Measurements from ENCODE around the gene HSP90AB1.

The HSP90AB1 gene

GRCh38 chr6:44265722-44266233 lies 18.9 kb downstream of the HSP90AB1 start (continued):
- TF ChIP-seq ZNF335 (tag by site-specific recombination; conservative IDR thresholded peaks at IDR 0.05) = 0 out of 2 replicates have a peak, but pooled peaks have one; percentile 6
- TF ChIP-seq ZSCAN23 (tag by site-specific recombination; IDR thresholded peaks at IDR 0.05) = 0 out of 2 replicates have a peak, but pooled peaks have one; percentile 56
- TF ChIP-seq ZBTB20 (tag by site-specific recombination; IDR thresholded peaks at IDR 0.05) = peak; percentile 98
- TF ChIP-seq INSM2 (tag by site-specific recombination; IDR thresholded peaks at IDR 0.05) = no peak
- 0 out of 2 replicates have a peak, but pooled peaks have one; percentile 25 for TF ChIP-seq ZBTB21 (tag by site-specific recombination; IDR thresholded peaks at IDR 0.05)
- TF ChIP-seq ZNF776 (tag by site-specific recombination; IDR thresholded peaks at IDR 0.05; ENCODE audit: borderline replicate concordance) = no peak
- no peak; the same call in 1 of the 2 replicates for TF ChIP-seq ELK4 (IDR thresholded peaks at IDR 0.05; ENCODE audit: borderline replicate concordance, low read depth, low read length)
- TF ChIP-seq ZFHX2 (tag by site-specific recombination; conservative IDR thresholded peaks at IDR 0.05) = peak; percentile 46; the same call in 1 of the 2 replicates
- no peak for TF ChIP-seq ZNF292 (tag by site-specific recombination; IDR thresholded peaks at IDR 0.05; ENCODE audit: borderline replicate concordance, low read depth)
- no peak for TF ChIP-seq TSHZ1 (tag by site-specific recombination; IDR thresholded peaks at IDR 0.05; ENCODE audit: borderline replicate concordance)
- TF ChIP-seq ZBTB10 (tag by site-specific recombination; IDR thresholded peaks at IDR 0.05) = no peak
- TF ChIP-seq ZNF366 (tag by site-specific recombination; conservative IDR thresholded peaks at IDR 0.05) = peak; percentile 96
- no peak for TF ChIP-seq WT1 (tag by site-specific recombination; IDR thresholded peaks at IDR 0.05)
- TF ChIP-seq ZNF121 (tag by site-specific recombination; IDR thresholded peaks at IDR 0.05) = peak; percentile 94

GRCh38 chr6:44266347-44266746 lies 19.4 kb downstream of the HSP90AB1 start:
- POLR2A ChIA-PET = no interaction called here
- Histone ChIP-seq H3K36me3 (ENCODE audit: control insufficient read depth in 2 of 2, insufficient read depth in 1 of 2, low read length in 2 of 2) (peaks cover 0 to 10% of the 10 kb centered on the region in 2 experiments; a peak in 1 of 3 replicates), H3K4me3 (ENCODE audit: low read depth, low read length) (no peak overlapping the region), H3K9me3 (ENCODE audit: control insufficient read depth, insufficient read depth, low read depth, low read length) (no peaks in the 10 kb centered on the region), H3K4me1 (ENCODE audit: control insufficient read depth, insufficient read depth, low read length) (peaks cover 4% of the 10 kb centered on the region; the same call in 1 of the 2 replicates), H3K27ac (ENCODE audit: extremely low read depth, low read depth, low read length) (no peak overlapping the region)
- CTCF ChIA-PET = interaction anchor here (0.6 to 7.2 kb wide), 23 partner anchors 10 to 1849 kb away, joined by 3 to 208 read pairs (median 4); partner anchors contain the start of genes AARS2, SLC35B2 and SPATS1
- TF ChIP-seq ZNF501 (tag by site-specific recombination; IDR thresholded peaks at IDR 0.05) = no peak
- no peak for TF ChIP-seq PBX3 (CRISPR knock-in tag; IDR thresholded peaks at IDR 0.05)
- TF ChIP-seq ZNF133 (tag by site-specific recombination; IDR thresholded peaks at IDR 0.05) = no peak
- TF ChIP-seq ZNF132 (tag by site-specific recombination; IDR thresholded peaks at IDR 0.05; ENCODE audit: borderline replicate concordance) = no peak
- no peak for TF ChIP-seq ZBTB1 (tag by site-specific recombination; IDR thresholded peaks at IDR 0.05)
- no peak for TF ChIP-seq ELK4 (IDR thresholded peaks at IDR 0.05; ENCODE audit: borderline replicate concordance, low read depth, low read length)
- no peak for TF ChIP-seq BCL11A (tag by site-specific recombination; IDR thresholded peaks at IDR 0.05; ENCODE audit: low read depth)
- TF ChIP-seq ZNF626 (tag by site-specific recombination; IDR thresholded peaks at IDR 0.05) = no peak
- TF ChIP-seq ZNF660 (tag by site-specific recombination; IDR thresholded peaks at IDR 0.05) = no peak
- no peak for TF ChIP-seq GLIS1 (tag by site-specific recombination; IDR thresholded peaks at IDR 0.05)
- no peak for TF ChIP-seq SP7 (tag by site-specific recombination; IDR thresholded peaks at IDR 0.05)
- no peak for TF ChIP-seq MEIS1 (CRISPR knock-in tag; IDR thresholded peaks at IDR 0.05; ENCODE audit: borderline replicate concordance)
- TF ChIP-seq ZFP41 (tag by site-specific recombination; IDR thresholded peaks at IDR 0.05; ENCODE audit: borderline replicate concordance) = no peak
